Measurements from ENCODE around the gene PAGE2. TPM values are rescaled to one million over a fixed set of nuclear protein-coding genes. Genes with fewer than 3 reads are reported as not detected.
A peak's percentile ranks its signal among the peaks of the same experiment; 100 is the strongest.

PAGE2 gene
- total and polyA plus RNA-seq, 2 experiments from 2014 or later: not detected

DNA sequence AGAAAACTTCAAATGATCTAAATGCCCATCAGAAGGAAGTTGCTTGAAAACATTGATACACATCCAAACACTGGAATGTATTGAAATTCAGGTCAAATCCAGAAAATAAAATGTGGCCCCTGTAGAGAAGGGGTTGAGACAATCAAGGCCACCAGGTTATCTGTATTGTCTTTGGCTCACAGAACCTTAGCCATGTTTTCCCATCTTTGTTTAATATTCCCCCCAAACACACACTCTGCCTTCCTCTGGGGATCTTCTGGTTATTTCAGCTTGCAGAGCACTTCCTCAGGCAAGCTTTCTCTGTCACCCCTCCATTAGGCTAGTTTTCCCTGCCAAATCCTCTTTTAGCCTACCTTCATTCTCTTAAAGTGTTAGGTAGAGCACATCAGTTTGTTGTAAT lies 30.5 kb downstream of the PAGE2 start:
- H3K9ac ChIP-seq: no peak overlapping the region
- no peak overlapping the region for H2AFZ ChIP-seq
- no peak for DNase-seq
- H3K4me2 ChIP-seq (ENCODE audit: unreplicated experiment): no peak overlapping the region
- H3K27ac ChIP-seq: no peak overlapping the region
- TF ChIP-seq EZH2 (IDR thresholded peaks at IDR 0.05; ENCODE audit: insufficient read depth, poor library complexity, severe bottlenecking) (no peak), EZH2phosphoT487 (IDR thresholded peaks at IDR 0.05; ENCODE audit: insufficient read depth, low read depth) (no peak)
- no peaks in the 10 kb centered on the region for H3K9me2 ChIP-seq (ENCODE audit: insufficient read depth)
- no peaks in the 10 kb centered on the region for H3K9me3 ChIP-seq (ENCODE audit: low read depth)
- H3K4me3 ChIP-seq: no peak overlapping the region
- H3K79me2 ChIP-seq (ENCODE audit: insufficient read depth): no peaks in the 10 kb centered on the region
- in situ Hi-C loops (cut with MboI): no loop called here
- H4K20me1 ChIP-seq (ENCODE audit: insufficient read depth): no peaks in the 10 kb centered on the region
- H3K27me3 ChIP-seq (replicated peaks; ENCODE audit: insufficient read depth): no peaks in the 10 kb centered on the region
- H3F3A ChIP-seq (ENCODE audit: insufficient read depth): no peaks in the 10 kb centered on the region
- no peaks in the 10 kb centered on the region for H3K4me1 ChIP-seq (ENCODE audit: insufficient read depth)
- H3K36me3 ChIP-seq (ENCODE audit: low read depth): no peaks in the 10 kb centered on the region

GRCh38 chrX:55119712-55120111 lies 30.9 kb downstream of the PAGE2 start:
- in situ Hi-C loops (cut with MboI): no loop called here
- Histone ChIP-seq H3K4me2 (ENCODE audit: unreplicated experiment) (no peak overlapping the region), H3K9me3 (ENCODE audit: low read depth) (no peaks in the 10 kb centered on the region), H3K27me3 (replicated peaks; ENCODE audit: insufficient read depth) (no peaks in the 10 kb centered on the region), H3K9ac (no peak overlapping the region), H3K79me2 (ENCODE audit: insufficient read depth) (no peaks in the 10 kb centered on the region), H3K36me3 (ENCODE audit: low read depth) (no peaks in the 10 kb centered on the region), H3K27ac (no peak overlapping the region), H2AFZ (no peak overlapping the region), H3K4me1 (ENCODE audit: insufficient read depth) (no peaks in the 10 kb centered on the region), H3K9me2 (ENCODE audit: insufficient read depth) (no peaks in the 10 kb centered on the region), H4K20me1 (ENCODE audit: insufficient read depth) (no peaks in the 10 kb centered on the region), H3F3A (ENCODE audit: insufficient read depth) (no peaks in the 10 kb centered on the region), H3K4me3 (no peak overlapping the region)
- WGBS, 2 experiments (ENCODE audit: low coverage in 1 of 2, low lambda C conversion rate in 2 of 2, missing lambda C conversion rate in 2 of 2): 0% methylated on average over 1 of the region's 1 CpG
- TF ChIP-seq EZH2 (IDR thresholded peaks at IDR 0.05; ENCODE audit: insufficient read depth, poor library complexity, severe bottlenecking) (no peak), EZH2phosphoT487 (IDR thresholded peaks at IDR 0.05; ENCODE audit: insufficient read depth, low read depth) (no peak)
- no peak for DNase-seq

GRCh38 chrX:55120761-55121358 lies 32.0 kb downstream of the PAGE2 start:
- H2AFZ ChIP-seq: no peak overlapping the region
- no peak overlapping the region for H3K9ac ChIP-seq
- no peaks in the 10 kb centered on the region for H3K36me3 ChIP-seq (ENCODE audit: low read depth)
- H3K79me2 ChIP-seq (ENCODE audit: insufficient read depth): no peaks in the 10 kb centered on the region
- no peak for DNase-seq
- TF ChIP-seq EZH2phosphoT487 (IDR thresholded peaks at IDR 0.05; ENCODE audit: insufficient read depth, low read depth) (no peak), EZH2 (IDR thresholded peaks at IDR 0.05; ENCODE audit: insufficient read depth, poor library complexity, severe bottlenecking) (no peak)
- WGBS, 2 experiments (ENCODE audit: low coverage in 1 of 2, low lambda C conversion rate in 2 of 2, missing lambda C conversion rate in 2 of 2): 7 to 40% methylated on average over 1 to 2 of the region's 2 CpGs
- H3K4me3 ChIP-seq: no peak overlapping the region
- no peaks in the 10 kb centered on the region for H3F3A ChIP-seq (ENCODE audit: insufficient read depth)
- no peaks in the 10 kb centered on the region for H3K9me3 ChIP-seq (ENCODE audit: low read depth)
- H3K27ac ChIP-seq: no peak overlapping the region
- no peaks in the 10 kb centered on the region for H3K9me2 ChIP-seq (ENCODE audit: insufficient read depth)
- in situ Hi-C loops (cut with MboI): no loop called here
- H4K20me1 ChIP-seq (ENCODE audit: insufficient read depth): no peaks in the 10 kb centered on the region
- H3K4me2 ChIP-seq (ENCODE audit: unreplicated experiment): no peak overlapping the region
- no peaks in the 10 kb centered on the region for H3K4me1 ChIP-seq (ENCODE audit: insufficient read depth)
- H3K27me3 ChIP-seq (replicated peaks; ENCODE audit: insufficient read depth): no peaks in the 10 kb centered on the region

DNA sequence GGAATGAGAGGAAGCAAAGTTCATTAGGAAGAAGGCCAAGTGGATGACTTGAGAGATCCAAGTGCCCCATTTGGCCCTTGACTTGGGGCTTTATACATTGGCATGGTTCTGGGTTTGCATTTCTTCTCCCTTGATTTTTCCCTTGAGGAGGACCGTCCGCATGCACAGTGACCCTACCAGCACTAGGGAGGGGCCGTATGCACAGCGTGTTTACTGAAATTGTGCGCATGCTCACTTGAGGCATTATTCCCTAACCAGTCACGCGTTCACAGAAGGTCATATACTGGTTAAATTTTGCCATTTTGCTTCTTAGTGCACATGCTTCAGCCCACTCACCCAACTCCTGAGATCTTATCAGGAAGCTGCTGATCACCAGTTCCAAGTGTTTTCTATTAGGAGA lies 35.1 kb downstream of the PAGE2 start:
- no peaks in the 10 kb centered on the region for H3K79me2 ChIP-seq (ENCODE audit: insufficient read depth)
- 86 to 89% methylated on average over 5 to 7 of the region's 7 CpGs for WGBS, 2 experiments (ENCODE audit: low coverage in 1 of 2, low lambda C conversion rate in 2 of 2, missing lambda C conversion rate in 2 of 2)

GRCh38 chrX:55127692-55128091 lies 38.9 kb downstream of the PAGE2 start:
- TF ChIP-seq EZH2phosphoT487 (IDR thresholded peaks at IDR 0.05; ENCODE audit: insufficient read depth, low read depth) (no peak), EZH2 (IDR thresholded peaks at IDR 0.05; ENCODE audit: insufficient read depth, poor library complexity, severe bottlenecking) (no peak)
- in situ Hi-C loops (cut with MboI): no loop called here
- Histone ChIP-seq H3K4me3 (no peak overlapping the region), H3K9me2 (ENCODE audit: insufficient read depth) (no peaks in the 10 kb centered on the region), H3K27ac (no peak overlapping the region), H3K9me3 (ENCODE audit: low read depth) (no peaks in the 10 kb centered on the region), H3K9ac (no peak overlapping the region), H3K4me1 (ENCODE audit: insufficient read depth) (no peaks in the 10 kb centered on the region), H2AFZ (no peak overlapping the region), H3K36me3 (ENCODE audit: low read depth) (no peaks in the 10 kb centered on the region), H3K4me2 (ENCODE audit: unreplicated experiment) (no peak overlapping the region), H3K27me3 (replicated peaks; ENCODE audit: insufficient read depth) (no peaks in the 10 kb centered on the region), H3F3A (ENCODE audit: insufficient read depth) (no peaks in the 10 kb centered on the region), H4K20me1 (ENCODE audit: insufficient read depth) (no peaks in the 10 kb centered on the region), H3K79me2 (ENCODE audit: insufficient read depth) (no peaks in the 10 kb centered on the region)
- WGBS, 2 experiments (ENCODE audit: low coverage in 1 of 2, low lambda C conversion rate in 2 of 2, missing lambda C conversion rate in 2 of 2): 0 to 7% methylated on average over 2 of the region's 2 CpGs
- DNase-seq: peak; percentile 30

More for the DNA sequence above, 35.1 kb downstream of the PAGE2 start:
- Histone ChIP-seq H3F3A (ENCODE audit: insufficient read depth) (no peaks in the 10 kb centered on the region), H3K4me2 (ENCODE audit: unreplicated experiment) (no peak overlapping the region), H3K27ac (no peak overlapping the region), H4K20me1 (ENCODE audit: insufficient read depth) (no peaks in the 10 kb centered on the region), H3K4me1 (ENCODE audit: insufficient read depth) (no peaks in the 10 kb centered on the region), H3K4me3 (no peak overlapping the region), H3K27me3 (replicated peaks; ENCODE audit: insufficient read depth) (no peaks in the 10 kb centered on the region), H3K9me2 (ENCODE audit: insufficient read depth) (no peaks in the 10 kb centered on the region), H3K9me3 (ENCODE audit: low read depth) (no peaks in the 10 kb centered on the region), H3K36me3 (ENCODE audit: low read depth) (no peaks in the 10 kb centered on the region), H2AFZ (no peak overlapping the region), H3K9ac (no peak overlapping the region)
- in situ Hi-C loops (cut with MboI): no loop called here
- DNase-seq: no peak
- TF ChIP-seq EZH2phosphoT487 (IDR thresholded peaks at IDR 0.05; ENCODE audit: insufficient read depth, low read depth): no peak
- TF ChIP-seq EZH2 (IDR thresholded peaks at IDR 0.05; ENCODE audit: insufficient read depth, poor library complexity, severe bottlenecking): no peak
